ENCODE data around the gene CDH20.
A peak's percentile ranks its signal among the peaks of the same experiment; 100 is the strongest.

CDH20 gene

DNA sequence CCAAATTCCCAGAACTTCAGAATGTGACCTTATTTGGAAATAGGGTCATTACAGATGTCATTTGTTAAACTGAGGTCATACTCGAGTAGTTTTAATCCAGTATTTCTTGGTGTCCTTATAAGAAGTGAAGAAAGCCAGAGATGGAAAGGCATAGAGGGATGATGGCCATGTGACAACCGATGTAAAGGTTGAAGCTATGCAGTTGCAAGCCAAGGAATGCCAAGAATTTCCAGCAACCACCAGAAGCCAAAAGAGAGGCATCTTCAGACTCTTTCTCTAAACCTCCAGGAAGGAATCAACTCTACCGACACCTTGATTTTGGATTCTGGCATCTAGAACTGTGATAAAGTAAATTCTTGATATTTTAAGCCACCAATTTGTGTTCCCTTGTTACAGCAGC is 242.2 kb downstream of the CDH20 start:
- no peak for DNase-seq (ENCODE audit: low spot score)

GRCh38 chr18:61578846-61579245 is 245.6 kb downstream of the CDH20 start:
- DNase-seq (ENCODE audit: low spot score): no peak

DNA sequence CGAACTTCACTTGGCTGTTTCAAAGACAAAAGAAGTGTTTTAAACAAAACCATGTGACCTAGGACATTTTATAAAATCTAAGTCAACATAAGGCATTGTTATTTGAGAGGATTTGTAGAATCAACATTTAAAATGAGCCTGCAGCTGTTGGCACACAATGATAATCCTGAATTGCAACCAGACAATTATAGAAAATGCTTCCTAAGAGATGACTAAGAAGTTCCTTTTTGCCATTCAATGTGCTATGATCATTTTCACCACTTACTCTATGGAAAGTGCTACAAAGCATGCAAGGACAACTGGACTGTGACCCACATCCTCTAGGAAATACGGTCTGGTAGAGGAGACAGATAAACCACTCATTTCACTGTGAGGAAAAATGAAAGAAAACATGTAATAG is 246.4 kb downstream of the CDH20 start:
- DNase-seq (ENCODE audit: low spot score): no peak

DNA sequence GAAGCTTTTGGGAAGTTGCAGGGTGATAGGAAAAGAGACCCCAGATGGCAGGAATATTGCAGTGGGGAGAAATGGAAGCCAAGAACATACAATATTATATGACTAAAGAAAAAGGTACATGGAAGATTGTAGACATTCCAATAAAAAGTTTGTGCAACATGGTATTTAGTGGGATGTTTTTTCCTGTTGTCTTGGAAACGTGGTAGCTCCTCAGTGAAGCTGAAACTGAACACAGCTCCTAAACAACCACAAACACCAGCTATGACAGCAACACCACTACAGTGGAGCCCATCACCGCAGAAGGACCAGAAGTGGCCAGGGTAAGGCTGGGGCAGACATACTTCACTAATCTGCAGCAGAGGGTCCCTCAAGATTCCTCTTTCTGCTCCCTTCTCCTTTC is 246.8 kb downstream of the CDH20 start:
- DNase-seq (ENCODE audit: low spot score): no peak

GRCh38 chr18:61581578-61582201 is 248.5 kb downstream of the CDH20 start:
- DNase-seq (ENCODE audit: low spot score): peak; percentile 97

GRCh38 chr18:61582202-61582710 is 249.0 kb downstream of the CDH20 start:
- no peak for DNase-seq (ENCODE audit: low spot score)

DNA sequence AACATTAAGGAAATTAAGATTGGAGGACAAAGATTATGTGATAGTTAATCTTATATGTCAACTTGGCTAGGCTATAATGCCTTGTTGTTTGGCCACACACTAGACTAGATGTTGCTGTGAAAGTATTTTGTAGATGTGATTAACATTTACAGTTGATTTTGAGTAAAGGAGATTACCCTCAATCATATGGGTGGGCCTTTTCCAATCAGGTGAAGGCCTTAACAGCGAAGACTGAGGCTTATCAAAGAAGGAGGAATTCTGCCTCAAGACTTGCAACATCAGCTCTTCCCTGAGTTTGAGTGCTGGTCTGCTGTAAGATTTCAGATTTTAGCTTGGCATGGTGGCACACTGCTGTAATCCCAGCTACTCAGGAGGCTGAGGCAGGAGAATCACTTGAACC is 250.3 kb downstream of the CDH20 start:
- DNase-seq (ENCODE audit: low spot score): no peak

DNA sequence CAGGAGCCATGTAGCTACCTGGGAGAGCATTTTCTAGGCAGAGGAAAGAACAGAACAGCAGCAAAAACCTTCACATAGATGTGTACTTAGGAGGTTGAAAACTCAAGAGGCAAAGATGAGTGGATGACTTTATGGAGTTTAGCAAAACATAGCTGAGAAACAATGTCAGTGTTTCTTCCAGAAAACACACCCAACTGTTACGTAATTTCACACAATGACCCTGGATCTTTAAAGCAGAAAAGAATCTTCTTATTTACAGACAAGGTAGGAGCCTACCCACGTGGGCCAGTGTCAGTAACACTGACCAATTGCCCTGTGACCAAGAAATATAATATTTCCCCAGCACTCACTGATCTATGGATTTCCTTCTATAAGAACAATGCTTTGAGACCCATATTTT is 254.6 kb downstream of the CDH20 start:
- no peak for DNase-seq (ENCODE audit: low spot score)

- DNase-seq (ENCODE audit: low spot score): no peak
Observed at GRCh38 chr18:61589053-61589723, 256.0 kb downstream of the CDH20 start.

DNA sequence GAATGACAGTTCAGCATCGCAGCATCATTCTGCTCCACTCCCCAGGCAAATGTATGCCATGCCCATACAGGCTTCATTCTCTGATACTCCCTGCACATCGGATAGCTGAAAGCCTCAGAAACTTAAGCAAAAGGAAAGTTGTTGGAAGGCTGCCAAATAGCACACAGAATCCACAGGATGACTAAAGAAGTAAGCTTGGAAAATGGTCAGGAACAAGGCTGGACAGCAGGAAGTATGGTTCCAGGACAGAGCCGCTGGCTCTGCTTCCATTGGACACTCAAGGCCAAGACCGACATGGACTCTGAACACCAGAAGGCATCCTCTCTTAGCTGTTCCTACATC is 256.5 kb downstream of the CDH20 start:
- DNase-seq (ENCODE audit: low spot score): no peak

GRCh38 chr18:61591253-61591652 is 258.0 kb downstream of the CDH20 start:
- DNase-seq (ENCODE audit: low spot score): no peak

DNA sequence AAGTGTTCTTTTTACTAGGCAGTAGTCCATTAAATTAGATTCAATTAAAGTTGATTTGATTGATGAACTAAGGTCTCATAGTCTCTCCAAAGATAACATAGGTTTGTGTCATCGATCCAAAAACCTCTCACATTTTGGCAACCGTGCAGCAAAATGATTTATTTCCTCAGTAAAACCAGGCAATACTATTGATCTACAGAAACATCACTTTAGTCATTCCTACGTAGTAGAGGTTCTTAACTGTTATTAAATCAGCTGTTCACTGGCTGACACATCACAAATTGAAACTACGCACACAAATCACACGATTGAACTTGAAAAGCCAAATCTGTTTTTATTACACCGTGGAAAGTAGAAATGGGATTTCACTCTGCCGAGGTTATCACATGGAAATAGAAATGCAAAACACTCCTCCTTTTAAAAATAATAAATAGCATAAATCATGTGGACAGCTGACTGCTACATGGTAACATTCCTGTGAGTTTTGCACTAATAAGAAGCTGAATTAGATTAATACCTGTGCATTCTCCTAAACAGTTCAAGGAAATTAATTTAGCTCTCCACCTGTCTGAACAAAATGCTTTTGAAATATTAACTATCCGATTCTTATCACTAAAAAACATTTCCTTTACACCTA is 262.5 kb downstream of the CDH20 start:
- no peak for DNase-seq (ENCODE audit: low spot score)

- no peak for DNase-seq (ENCODE audit: low spot score)
Observed at GRCh38 chr18:61596296-61596695, 263.1 kb downstream of the CDH20 start.

DNA sequence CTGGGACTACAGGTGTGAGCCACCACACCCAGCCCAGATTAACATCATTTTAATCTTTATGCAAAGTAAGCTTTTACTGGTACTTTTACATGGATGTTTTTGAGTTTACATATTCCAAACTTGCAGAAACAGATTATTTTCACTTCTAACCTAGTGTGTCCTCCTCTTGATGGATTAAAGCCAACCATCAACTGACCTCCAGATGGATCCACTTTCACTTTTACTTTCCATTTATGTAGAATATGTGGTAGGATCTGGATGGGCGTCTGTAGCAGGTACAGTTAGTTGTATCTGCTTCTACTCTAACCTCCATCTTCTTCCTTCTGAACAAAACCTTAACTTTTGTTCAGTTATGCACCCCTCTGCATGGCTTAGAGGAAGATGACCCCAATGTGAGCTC is 264.1 kb downstream of the CDH20 start:
- DNase-seq (ENCODE audit: low spot score): no peak

DNA sequence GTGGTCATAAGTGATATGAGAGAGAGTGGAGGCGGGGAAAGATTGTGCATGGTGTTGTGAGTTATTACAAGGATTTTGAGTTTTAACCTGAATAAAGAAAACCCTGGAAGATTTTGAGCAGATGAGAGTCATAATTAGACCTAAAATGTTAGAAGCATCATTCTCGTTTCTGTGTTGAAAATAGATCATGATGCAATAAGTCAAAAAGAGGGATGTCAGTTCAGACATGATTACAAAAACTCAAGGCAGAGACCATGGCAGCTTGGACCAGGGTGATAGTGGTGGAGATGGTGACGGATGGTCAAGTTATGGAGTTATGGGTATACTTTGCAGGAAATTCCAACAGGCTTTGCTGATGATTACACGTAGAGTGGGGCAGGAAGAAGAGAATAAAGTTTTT is 267.2 kb downstream of the CDH20 start:
- DNase-seq (ENCODE audit: low spot score): no peak

GRCh38 chr18:61602836-61603235 is 269.6 kb downstream of the CDH20 start:
- DNase-seq (ENCODE audit: low spot score): no peak
